ENCODE data around the gene PLEKHA3. TPM values are rescaled to one million over a fixed set of nuclear protein-coding genes. Genes with fewer than 3 reads are reported as not detected.

PLEKHA3 gene
- polyA plus RNA-seq, 1 donor (not counting 4 experiments of a cell fraction or from before 2014, with no cell fraction given), result 15.8 TPM

DNA sequence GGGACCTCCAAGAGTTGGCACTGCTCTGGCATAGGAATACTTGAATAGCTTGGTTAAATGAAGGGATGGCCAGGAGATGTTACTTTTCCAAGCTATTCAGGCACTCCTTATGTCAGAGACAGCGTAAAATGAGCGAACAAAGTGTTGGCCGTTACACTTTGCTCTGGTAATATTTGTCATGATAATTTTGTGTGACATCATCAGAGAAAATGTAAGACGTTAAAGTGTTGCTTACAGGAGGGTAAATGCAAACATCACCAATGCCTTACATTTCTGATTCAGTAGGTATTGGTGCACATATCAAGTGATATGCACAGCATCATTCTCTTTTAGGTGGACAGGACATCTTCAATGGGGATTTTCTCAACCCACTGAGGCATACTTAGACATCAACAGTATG lies 46.0 kb downstream of the PLEKHA3 start:
- Histone ChIP-seq H3K9me3 (ENCODE audit: control insufficient read depth, low read depth, low read length) (no peaks in the 10 kb centered on the region), H3K27ac (ENCODE audit: control insufficient read depth, insufficient read depth, low read length) (no peak overlapping the region), H3K9me1 (ENCODE audit: control insufficient read depth, extremely low read depth, insufficient read depth, low read length) (no peaks in the 10 kb centered on the region), H3K27me3 (ENCODE audit: control insufficient read depth, extremely low read depth, insufficient read depth, low read length) (no peaks in the 10 kb centered on the region), H3K9ac (ENCODE audit: control insufficient read depth, extremely low read depth, insufficient read depth, low read length) (no peak overlapping the region), H2AFZ (ENCODE audit: control insufficient read depth, low read length) (no peak overlapping the region), H3K4me3 (ENCODE audit: control insufficient read depth in 2 of 3, extremely low read depth in 1 of 3, insufficient read depth in 2 of 3, low read depth in 1 of 3, low read length in 3 of 3) (no peak overlapping the region), H3K4me2 (ENCODE audit: control insufficient read depth, extremely low read depth, insufficient read depth, low read depth, low read length) (no peak overlapping the region), H3K36me3 (ENCODE audit: control insufficient read depth in 2 of 2, extremely low read depth in 1 of 2, insufficient read depth in 2 of 2, low read length in 2 of 2) (peaks cover under 1 to 1% of the 10 kb centered on the region in 2 experiments), H3K79me2 (ENCODE audit: control insufficient read depth, insufficient read depth, low read length) (peaks cover 42% of the 10 kb centered on the region), H4K20me1 (ENCODE audit: control insufficient read depth, extremely low read depth, insufficient read depth, low read length) (no peaks in the 10 kb centered on the region), H3K4me1 (ENCODE audit: control insufficient read depth, extremely low read depth, insufficient read depth, low read length) (no peaks in the 10 kb centered on the region)
- TF ChIP-seq, protein P1, sequence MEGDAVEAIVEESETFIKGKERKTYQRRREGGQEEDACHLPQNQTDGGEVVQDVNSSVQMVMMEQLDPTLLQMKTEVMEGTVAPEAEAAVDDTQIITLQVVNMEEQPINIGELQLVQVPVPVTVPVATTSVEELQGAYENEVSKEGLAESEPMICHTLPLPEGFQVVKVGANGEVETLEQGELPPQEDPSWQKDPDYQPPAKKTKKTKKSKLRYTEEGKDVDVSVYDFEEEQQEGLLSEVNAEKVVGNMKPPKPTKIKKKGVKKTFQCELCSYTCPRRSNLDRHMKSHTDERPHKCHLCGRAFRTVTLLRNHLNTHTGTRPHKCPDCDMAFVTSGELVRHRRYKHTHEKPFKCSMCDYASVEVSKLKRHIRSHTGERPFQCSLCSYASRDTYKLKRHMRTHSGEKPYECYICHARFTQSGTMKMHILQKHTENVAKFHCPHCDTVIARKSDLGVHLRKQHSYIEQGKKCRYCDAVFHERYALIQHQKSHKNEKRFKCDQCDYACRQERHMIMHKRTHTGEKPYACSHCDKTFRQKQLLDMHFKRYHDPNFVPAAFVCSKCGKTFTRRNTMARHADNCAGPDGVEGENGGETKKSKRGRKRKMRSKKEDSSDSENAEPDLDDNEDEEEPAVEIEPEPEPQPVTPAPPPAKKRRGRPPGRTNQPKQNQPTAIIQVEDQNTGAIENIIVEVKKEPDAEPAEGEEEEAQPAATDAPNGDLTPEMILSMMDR (optimal IDR thresholded peaks at IDR 0.05 in 1 of 3, IDR thresholded peaks at IDR 0.05 in 1 of 3, conservative IDR thresholded peaks at IDR 0.05 in 1 of 3; ENCODE audit: extremely low read depth in 1 of 3, insufficient read depth in 2 of 3, low read length in 3 of 3), result no peak
- no peak for TF ChIP-seq EZH2 (IDR thresholded peaks at IDR 0.05; ENCODE audit: low read length)
- no peak for DNase-seq (ENCODE audit: low read depth, low spot score)
- FAIRE-seq, result no peak
- dilution Hi-C loops (cut with MboI; ENCODE audit: extremely low pct_ligation_motif_present, low sequenced_read_pairs), result no loop called here

DNA sequence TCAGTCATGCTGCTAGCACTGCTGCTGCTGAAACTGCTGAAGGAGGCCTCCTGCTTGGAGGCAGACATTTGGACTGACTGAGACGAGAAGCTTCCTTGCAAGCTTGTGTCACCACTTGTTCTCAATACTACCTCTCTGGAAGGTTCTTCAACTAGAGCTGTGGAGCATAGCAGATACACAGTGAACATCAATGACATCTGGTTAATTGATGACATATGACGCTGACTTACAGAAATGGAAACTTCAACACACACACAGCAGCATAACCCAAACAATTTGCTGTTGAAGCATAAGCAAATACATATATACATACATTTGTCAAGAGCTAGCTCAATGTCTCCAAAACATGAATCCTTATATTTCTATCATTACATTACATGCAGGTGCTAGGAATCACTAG lies 47.3 kb downstream of the PLEKHA3 start:
- no peak for DNase-seq (ENCODE audit: low read depth, low spot score)
- H3K79me2 ChIP-seq (ENCODE audit: control insufficient read depth, insufficient read depth, low read length), result peaks cover 48% of the 10 kb centered on the region

More for the DNA sequence above, 47.3 kb downstream of the PLEKHA3 start:
- Histone ChIP-seq H3K27ac (ENCODE audit: control insufficient read depth, insufficient read depth, low read length) (no peak overlapping the region), H3K9ac (ENCODE audit: control insufficient read depth, extremely low read depth, insufficient read depth, low read length) (no peak overlapping the region), H3K27me3 (ENCODE audit: control insufficient read depth, extremely low read depth, insufficient read depth, low read length) (no peaks in the 10 kb centered on the region), H2AFZ (ENCODE audit: control insufficient read depth, low read length) (no peak overlapping the region), H3K4me3 (ENCODE audit: control insufficient read depth in 2 of 3, extremely low read depth in 1 of 3, insufficient read depth in 2 of 3, low read depth in 1 of 3, low read length in 3 of 3) (no peak overlapping the region), H4K20me1 (ENCODE audit: control insufficient read depth, extremely low read depth, insufficient read depth, low read length) (no peaks in the 10 kb centered on the region), H3K9me3 (ENCODE audit: control insufficient read depth, low read depth, low read length) (no peaks in the 10 kb centered on the region), H3K36me3 (ENCODE audit: control insufficient read depth in 2 of 2, extremely low read depth in 1 of 2, insufficient read depth in 2 of 2, low read length in 2 of 2) (peaks cover 4 to 9% of the 10 kb centered on the region in 2 experiments), H3K4me2 (ENCODE audit: control insufficient read depth, extremely low read depth, insufficient read depth, low read depth, low read length) (no peak overlapping the region), H3K9me1 (ENCODE audit: control insufficient read depth, extremely low read depth, insufficient read depth, low read length) (no peaks in the 10 kb centered on the region), H3K4me1 (ENCODE audit: control insufficient read depth, extremely low read depth, insufficient read depth, low read length) (no peaks in the 10 kb centered on the region)
- dilution Hi-C loops (cut with MboI; ENCODE audit: extremely low pct_ligation_motif_present, low sequenced_read_pairs), result no loop called here
- FAIRE-seq, result no peak
- TF ChIP-seq EZH2 (IDR thresholded peaks at IDR 0.05; ENCODE audit: low read length), result no peak
- TF ChIP-seq, protein P1 (optimal IDR thresholded peaks at IDR 0.05 in 1 of 3, IDR thresholded peaks at IDR 0.05 in 1 of 3, conservative IDR thresholded peaks at IDR 0.05 in 1 of 3; ENCODE audit: extremely low read depth in 1 of 3, insufficient read depth in 2 of 3, low read length in 3 of 3), result no peak

Measured in keratinocyte (primary cell).